Ammon's horn (tissue), 1 donor: ENCODE results near the gene OSBPL9.

ENCODE experiments used
- DNase-seq: peaks from one replicate; pipeline ENCODE4 v3.0.0-alpha.2; 2016; ENCODE audit warnings: low spot score

Gene OSBPL9

DNA sequence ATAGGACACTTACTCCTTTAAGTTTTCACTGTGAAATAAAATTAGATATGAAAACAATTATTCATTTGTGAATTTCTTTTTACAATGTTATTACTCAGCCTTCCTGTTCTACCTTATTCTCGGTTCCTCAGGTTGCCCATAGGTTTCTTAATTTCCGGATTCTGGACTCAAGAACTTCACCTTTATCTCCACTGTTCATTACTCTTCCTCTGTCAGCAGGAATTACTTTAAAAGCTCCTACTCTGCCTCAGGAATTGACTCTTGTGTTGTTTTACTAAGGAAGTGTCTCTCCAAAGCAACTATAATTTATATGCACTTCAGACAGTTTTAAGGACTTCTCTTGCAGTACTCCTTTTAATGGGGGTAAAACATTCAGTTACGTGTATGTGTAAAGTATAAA lies 123.8 kb downstream of the OSBPL9 start:
- no peak for DNase-seq

DNA sequence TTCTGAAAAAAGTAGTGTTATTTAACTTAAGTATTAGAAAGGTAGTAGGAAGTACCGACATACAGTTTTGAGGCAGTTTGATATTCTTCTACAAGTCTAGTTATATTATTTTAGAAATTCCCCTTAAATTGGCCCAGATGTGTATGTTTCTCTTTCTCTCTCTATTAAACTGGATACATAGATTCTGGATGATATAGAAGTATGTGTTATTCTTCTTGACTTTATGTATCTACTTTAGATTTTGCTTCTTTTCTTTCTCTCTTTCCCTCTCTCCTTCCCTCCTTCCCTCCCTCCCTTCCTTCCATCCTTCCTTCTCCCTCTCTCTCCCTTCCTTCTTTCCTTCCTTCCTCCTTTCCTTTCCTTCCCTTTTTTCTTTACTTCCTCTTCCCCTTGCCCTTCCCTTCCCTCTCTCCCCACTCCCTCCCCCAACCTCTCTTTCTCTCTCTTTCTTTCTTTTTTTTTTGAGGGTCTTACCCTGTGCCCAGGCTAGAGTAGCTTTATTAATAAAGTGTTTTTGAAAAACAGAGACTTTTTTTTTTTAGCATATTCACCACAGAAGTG lies 124.3 kb downstream of the OSBPL9 start:
- DNase-seq: no peak

DNA sequence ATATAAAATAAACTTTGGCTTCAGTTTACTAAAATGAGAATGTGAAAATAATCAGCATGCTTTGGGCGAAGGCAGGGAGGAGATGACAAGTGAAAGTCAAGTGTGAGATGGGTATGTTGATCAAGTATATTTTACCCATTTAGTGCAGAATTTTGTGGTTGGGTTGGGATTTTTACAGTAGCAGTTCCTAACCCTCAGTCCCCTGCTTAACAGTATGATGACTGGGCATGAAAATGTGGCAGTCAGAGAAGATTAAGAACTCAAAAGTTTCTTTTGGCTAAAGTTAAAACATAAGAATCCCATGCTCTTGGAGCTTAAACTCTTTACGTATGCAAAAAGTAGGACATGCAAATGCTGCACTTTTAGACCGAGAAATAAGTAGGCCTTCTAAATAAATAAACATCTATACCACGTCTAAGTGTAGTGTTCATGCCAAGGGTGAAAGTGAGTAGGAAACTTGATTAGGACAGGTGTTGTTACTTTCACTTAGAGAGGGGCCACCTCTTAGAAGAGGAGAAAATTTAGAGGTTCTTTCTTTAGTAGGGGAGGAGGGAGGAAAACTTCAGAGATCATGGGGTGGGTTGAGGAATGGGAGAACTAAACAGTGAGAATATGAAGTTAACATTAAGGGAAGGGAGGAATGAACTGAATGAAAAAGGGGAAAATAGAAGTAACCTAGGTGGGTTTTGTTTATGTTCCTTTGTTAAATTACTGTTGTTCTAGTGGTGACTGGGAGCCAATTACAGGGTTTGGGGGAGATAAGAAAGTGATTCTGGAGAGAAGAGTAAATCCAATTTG lies 127.8 kb downstream of the OSBPL9 start:
- DNase-seq: no peak

DNA sequence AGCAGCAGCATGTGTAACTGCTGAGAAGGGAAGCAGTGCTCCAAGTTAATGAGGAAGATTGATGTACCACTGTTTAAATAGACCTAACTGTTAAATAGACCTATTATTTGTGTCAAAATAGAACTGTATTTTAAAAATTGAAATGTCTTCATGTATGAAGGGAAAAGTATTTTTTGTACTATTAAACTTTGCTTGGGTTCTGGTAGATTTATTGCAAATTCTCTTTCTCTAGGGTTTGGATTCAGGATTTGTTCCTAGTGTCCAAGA lies 128.3 kb downstream of the OSBPL9 start:
- no peak for DNase-seq

DNA sequence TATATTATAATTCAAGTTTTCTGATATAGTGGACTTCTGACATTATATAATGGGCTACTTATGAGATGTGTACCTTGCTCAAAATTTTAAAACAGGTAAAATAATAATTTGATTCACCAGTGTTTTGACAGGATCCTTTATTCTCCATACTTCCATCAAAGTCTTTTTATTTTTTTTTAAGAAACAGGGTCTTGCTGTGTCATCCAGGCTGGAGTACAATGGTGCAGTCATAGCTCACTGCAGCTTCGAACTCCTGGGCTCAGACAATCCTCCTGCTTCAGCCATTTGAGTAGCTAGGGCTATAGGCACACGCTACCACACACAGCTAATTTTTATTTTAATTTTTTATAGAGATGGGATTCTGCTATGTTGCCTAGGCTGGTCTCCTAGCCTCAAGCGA lies 132.3 kb downstream of the OSBPL9 start:
- DNase-seq: no peak

DNA sequence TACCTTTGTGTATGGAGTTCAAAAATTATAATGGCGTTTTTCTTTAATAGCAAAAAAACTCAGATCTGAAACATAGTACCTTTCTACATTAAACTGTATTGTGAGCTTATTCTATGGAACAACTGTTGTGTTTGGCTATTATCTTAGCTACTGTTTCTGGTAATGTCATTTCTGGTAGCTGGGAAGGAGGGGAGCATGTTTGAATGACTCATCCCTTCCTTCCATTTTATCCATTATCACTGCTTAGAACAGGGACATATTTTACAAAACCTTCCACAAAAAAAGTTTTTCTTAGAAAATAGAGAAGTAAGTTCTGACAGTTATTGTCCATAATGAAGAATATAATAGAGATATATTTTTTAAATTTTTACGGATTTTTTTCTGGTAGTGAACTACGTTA lies 133.3 kb downstream of the OSBPL9 start:
- DNase-seq: no peak

DNA sequence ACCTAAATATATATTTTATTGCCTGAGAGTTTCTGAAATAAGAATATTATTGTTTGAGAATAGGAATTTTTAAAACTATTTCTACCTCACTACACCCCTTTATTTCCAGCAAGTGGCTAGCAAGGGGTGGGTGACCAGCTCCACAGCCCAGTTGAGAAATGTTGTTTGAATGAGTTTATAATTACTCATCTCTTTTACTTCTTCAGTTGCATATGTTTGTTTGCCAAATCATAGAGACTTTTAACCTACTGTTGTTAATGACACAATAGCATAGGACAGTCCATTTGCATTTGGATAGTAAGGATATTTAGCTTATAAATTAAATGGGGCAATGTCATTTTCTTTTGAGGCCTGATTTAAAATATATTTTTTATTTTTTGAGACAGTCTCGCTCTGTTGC lies 133.8 kb downstream of the OSBPL9 start:
- no peak for DNase-seq

DNA sequence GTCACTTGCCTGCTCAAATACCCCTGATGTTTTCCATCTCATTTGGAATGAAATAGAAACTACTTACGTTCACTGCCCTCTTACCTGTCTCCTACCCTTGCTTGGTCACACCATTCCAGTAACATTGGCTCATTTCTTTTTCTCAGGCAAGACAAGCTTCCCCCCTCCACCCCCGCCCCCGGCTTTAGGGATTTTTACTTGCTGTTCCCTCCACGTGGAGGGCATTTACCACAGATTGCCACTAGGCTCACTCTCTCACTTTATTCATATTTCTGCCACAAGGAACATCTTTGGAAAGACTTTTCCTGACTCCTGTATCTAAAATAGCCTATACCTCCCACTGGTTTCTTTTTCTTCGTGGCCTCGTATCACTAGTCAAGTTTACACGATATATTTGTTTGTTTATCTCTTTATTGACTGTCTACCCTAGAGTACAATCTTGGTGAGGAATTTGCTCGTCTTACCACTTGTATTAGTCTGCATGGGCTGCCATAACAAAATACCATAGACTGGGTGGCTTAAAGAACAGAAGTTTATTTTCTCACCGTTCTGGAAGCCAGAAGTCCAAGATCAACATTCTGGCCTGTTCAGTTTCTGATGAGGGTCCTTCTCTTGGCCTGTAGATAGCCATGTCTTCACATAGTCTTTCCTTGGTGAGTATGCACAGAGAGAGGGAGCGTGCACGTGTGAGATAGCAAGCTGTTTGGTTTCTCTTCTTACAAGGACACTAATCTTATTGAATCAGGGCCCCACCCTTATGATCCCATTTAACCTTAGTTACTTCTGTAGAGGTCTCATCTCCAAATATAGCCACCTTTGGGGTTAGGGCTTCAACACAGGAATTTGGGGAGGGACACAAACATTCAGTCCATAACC lies 135.4 kb downstream of the OSBPL9 start:
- no peak for DNase-seq

DNA sequence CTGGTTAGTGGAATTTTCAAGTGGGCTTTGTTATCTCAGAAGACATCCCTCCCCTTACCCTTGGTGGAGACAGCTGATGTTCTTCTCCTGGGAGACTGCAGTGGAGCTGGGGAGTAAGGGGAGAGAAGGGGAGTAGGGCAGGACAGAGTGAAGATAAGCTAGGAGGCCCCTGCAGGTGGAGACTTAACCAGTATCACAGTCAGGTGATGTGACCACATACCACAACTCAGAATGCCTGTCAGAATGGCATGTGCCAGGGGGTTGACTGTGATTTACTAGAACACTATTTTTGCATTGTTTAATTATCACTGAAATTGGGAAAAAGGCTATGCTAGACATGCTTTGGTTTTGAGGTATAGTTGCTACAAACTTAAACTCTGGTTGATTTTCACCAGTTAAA lies 137.1 kb downstream of the OSBPL9 start:
- DNase-seq: no peak

DNA sequence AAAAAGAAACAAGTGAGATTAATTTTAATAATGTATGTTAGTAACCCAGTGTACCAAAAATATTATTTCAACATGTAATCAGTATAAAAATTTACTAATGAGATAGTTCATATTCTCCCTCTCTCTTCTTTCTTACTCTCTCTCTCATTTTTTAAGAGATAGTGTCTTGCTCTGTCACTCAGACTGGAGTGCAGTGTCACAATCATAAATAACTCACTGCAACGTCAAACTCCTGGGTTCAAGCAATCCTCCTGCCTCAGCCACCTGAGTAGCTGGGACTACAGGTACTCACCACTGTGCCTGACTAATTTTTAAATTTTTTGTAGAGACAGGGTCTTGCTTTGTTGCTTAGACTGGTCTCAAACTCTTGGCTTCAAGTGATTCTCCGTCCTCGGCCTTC lies 137.8 kb downstream of the OSBPL9 start:
- DNase-seq: no peak

DNA sequence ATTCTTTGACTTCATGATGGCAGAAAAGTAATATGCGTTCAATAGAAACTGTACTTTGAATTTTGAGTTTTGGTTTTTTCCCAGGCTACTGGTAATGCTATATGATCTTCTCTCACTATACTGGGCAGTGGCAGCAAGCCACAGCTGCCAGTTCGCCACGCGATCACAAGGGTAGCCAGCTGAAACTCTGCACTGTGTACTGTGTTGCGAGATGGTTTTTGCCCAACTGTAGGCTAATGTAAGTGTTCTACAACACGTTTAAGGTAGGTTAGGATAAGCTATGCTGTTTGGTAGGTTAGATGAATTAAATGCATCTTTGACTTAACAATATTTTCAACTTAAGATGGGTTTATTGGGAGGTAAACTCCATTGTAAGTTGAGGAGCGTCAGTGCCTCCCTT lies 138.5 kb downstream of the OSBPL9 start:
- DNase-seq: no peak

DNA sequence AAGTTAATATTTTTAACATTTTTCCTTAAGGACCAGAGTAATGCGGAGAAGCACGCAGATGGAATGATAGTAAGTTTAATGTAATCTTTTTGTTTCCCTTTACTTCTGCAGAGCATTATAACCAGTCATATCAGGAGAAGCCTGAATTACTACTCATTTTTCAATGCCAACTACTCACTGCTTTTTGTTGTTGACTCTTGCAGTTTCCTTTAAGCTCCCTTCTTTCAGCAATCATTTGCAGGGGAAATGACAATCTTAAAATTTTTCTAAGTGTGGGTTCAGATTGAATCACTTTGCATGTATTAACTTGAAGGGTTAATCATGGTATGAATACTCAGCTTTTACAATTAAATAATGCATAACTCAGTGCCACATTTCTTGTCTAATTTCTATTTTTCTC lies 139.4 kb downstream of the OSBPL9 start:
- DNase-seq: no peak

DNA sequence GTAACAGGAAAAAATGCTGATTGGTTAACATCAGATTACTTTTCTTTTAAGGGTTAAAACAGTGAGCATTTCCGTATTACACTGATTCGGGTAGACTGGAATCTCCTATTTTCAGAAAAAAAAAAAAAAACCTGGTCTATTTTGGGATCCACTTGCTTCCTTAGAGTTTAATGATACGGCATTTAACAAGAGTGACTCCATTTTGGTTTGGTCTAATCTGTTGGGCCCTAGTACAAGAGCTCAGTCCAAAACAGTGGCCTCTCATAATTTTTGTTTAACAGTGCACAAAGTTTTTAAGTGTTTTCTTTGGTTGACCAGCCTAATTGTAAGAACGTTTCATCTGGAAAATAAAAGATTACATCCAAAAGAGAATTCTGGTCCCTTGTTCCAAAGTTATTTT lies 141.4 kb downstream of the OSBPL9 start:
- DNase-seq: no peak

DNA sequence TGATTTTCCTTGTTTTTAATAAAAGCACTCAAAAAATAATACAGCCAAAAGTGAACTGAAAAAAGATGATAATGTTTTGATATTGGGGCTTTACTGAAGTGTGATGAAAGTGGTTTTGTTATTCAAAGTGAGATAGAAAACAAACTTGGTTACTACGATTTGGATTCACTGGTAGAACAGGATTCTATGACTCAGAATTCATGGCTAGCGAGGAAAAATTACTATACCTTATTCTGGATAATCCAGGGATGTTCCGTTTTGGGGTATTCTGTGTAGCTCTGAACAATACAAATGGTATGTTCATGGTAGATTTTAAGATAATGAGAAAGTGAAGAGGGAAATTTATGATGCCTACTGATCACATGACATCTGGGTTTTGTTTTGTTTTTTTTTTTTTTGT lies 144.0 kb downstream of the OSBPL9 start:
- no peak for DNase-seq

DNA sequence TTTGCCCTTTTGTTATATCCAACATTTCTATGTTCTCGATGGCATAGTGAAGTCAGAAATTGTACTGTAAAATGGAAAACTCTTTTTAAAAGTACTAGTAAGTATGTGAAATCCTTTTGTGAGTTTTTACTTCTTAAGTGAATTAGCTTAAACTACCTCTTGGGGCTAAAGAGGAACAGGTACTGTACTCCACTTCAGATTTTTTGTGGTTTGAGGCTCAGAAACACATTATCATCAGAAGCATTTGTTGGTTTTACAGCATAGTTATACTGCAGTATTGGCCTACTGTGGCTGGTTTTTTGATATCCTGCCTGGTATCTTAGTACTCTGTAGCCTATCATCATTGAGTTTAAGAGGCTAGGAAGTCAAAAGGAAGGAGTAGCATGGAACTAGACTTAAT lies 144.5 kb downstream of the OSBPL9 start:
- DNase-seq: no peak

DNA sequence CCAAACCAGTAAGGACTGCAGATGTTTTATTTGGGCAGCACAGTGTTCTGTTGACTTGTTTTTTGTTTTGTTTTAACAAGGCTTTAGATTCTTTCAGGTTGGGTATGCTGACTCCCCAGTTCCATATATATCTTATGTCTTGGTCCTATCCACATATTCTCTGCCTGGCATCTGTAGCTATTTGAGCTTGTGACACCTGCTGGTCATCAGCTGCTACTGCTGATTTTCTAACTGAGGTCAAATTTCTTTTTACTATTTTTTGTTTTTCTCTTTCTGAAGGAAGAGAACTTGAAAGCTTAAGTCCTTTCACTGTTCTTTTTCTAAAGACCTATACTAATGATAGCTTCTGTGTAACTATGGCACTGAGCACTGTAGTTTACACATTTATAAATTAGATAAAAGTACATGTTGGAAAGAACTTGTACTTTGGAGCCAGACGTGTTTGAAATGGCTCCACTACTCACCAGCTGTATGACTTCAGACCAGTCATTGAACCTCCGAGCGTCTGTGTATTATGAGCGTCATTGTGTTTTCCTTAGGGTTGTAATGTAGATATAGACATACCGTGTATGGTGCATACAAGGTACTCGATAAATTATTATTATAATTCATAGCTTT lies 152.2 kb downstream of the OSBPL9 start:
- peak; percentile 78 for DNase-seq

DNA sequence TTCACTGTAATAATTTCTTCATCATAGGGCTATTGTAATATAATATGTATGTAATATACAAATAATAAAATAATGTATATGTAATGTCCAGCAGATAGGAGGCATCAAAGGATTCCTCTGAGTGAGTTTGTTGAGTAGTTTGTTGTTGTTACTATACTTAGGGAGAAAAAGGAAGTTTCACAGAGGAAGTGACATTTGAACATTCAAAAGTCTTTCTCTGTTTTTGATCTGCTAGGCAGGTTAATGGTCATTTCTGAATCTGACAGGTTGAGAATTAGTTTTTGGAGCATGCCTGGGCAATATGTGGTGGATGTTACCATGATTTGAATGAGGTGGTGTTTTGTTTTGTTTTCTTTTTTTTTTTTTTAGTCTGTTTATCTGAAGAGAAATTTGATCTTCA lies 159.5 kb downstream of the OSBPL9 start:
- no peak for DNase-seq

DNA sequence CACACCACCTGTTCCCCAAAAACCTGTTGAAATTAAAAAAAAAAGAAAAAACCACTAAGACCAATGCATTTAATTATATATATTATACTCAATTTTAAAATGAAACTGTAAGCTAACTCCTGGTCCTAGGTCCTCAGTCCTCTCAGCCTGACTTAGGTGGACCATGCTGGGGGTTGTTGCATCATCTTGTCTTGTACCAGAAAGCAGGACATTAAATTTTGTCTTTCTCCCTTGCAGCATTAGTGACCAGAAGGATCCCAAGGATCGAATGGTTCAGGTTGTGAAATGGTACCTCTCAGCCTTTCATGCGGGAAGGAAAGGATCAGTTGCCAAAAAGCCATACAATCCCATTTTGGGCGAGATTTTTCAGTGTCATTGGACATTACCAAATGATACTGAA lies 164.0 kb downstream of the OSBPL9 start:
- no peak for DNase-seq

DNA sequence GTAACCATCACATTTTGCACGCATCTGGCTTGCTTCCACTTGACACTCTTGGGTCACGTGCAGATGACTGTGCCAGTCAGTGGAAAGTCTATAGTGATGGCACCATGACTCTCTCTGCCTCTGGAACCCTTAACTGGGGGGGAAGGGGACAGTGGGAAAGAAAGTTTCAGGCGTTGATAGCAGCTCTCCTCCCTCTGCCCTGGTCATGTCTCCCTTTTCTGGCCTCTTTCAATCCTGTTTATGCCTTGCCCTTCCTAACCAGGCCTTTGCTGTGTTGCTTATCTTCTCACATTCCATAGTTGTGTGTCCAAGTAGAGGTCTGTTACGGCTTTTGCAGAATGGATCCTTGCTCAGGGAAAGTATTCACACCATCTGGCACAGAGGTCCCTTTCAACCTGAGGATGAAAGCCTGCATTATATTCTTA lies 168.1 kb downstream of the OSBPL9 start:
- DNase-seq: no peak

DNA sequence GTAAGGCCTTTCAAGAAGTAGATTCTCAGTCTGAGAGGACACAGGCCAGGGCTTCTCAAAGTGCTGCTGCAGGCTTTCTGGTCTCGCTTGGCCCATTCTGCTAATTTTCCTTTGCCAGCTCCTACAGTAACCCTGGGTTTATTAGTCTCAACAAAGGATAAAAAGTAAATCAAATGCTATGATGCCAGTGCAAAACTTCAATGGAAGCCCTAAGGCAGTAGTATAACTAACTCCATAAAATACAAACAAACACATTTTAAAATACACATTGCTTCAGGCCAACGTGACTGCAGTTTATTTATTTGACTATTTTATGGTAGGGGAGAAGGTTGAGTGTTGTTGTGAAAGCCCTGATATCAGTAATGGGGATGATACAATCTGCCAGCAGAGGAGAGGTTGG lies 172.0 kb downstream of the OSBPL9 start:
- DNase-seq: no peak

DNA sequence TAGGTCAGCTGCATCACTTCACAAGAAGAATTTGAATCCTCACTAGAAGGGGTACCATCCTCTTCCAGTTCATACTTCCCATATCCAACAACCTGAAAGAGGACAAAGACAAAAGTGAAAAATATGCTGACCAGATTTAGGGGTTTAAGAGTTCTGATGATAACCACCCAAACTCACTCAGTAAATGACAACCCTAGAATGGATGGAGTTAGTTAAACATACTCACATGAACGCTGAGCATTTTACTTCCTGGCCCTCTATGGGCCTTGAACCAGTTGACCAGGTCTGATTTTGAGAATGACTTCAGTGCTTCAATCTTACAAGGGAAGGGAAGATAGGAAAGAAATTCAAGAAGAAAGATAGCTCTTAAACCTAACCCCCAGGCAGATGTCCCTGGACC lies 172.4 kb downstream of the OSBPL9 start:
- DNase-seq: no peak

DNA sequence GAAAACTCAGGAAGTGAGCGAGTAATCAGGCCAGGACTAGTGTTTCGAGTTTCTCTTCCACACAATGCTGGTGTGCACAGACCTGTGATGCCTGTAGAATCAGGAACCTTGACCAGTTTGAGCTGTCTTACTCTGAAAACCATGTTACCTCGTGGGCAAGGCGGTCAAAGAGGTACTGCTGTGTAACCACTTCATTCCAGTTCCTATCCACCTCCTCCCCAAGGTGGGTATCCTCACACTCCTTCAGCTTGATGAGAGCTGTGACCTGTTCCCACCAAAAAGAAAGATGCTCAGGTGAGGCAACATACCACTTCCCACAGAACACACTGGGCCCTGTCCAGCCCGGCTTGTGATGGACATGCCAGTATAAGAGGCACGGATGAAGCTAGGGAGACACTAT lies 173.5 kb downstream of the OSBPL9 start:
- no peak for DNase-seq

DNA sequence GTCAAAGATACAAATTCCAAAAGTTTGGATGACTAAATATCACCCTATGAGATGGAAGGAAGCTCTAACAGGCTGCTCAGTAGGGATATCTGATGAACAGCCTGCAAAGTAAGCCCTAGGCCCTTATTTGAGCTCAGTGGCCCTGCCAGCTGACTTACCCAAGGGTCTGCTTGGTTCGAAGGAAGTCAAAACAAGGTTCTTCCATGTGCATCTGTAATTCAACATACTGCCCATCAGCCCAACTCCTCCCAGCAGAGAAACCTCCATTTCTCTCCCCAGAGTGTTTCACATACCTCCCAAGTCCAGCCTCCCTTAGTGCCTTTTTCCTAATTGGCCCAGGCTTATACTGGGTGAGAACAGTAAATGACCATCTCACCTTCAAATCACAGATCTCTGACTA lies 175.0 kb downstream of the OSBPL9 start:
- no peak for DNase-seq
